HepG2 (cell line): ENCODE data around the gene BMP8A. TPM values are rescaled to one million over a fixed set of nuclear protein-coding genes. Genes with fewer than 3 reads are reported as not detected.

Source experiments
- ARID3A ChIP-seq: IDR thresholded peaks from 2 replicates; pipeline ENCODE4 v1.6.1; 2012; ENCODE audit warnings: low read depth, low read length, improper control_type of control experiment
- CREB1 ChIP-seq, 2 experiments: fragments of 450-650 bp in 1 of 2; IDR thresholded peaks; 2 replicates each; pipeline ENCODE4 v1.6.1; 2016 to 2017; ENCODE audit warnings: control low read depth in 1 of 2, mild to moderate bottlenecking in 1 of 2, missing compliant biosample characterization in 1 of 2, missing genetic modification characterization in 1 of 2
- DDIT3 ChIP-seq: sonication (generic); formaldehyde crosslinking; IDR thresholded peaks from 2 replicates; pipeline ENCODE4 v1.4.0; 2020; ENCODE audit warnings: mild to moderate bottlenecking, missing genetic modification reagents
- GATA4 ChIP-seq: sonication (generic); IDR thresholded peaks from 2 replicates; pipeline ENCODE4 v1.6.1; 2016; ENCODE audit warnings: antibody characterized with exemption, low read depth, borderline replicate concordance
- RERE ChIP-seq: IDR thresholded peaks from 2 replicates; pipeline ENCODE4 v1.6.1; 2016; ENCODE audit warnings: low read depth, missing genetic modification reagents, missing compliant biosample characterization
- SATB2 ChIP-seq: sonication (generic); formaldehyde crosslinking; IDR thresholded peaks from 2 replicates; pipeline ENCODE4 v1.5.0; 2020; ENCODE audit warnings: missing genetic modification reagents
- SCMH1 ChIP-seq: sonication (generic); formaldehyde crosslinking; IDR thresholded peaks from 2 replicates; pipeline ENCODE4 v1.9.0; 2021; ENCODE audit warnings: missing genetic modification reagents, mild to moderate bottlenecking, borderline replicate concordance
- TFDP2 ChIP-seq: sonication (generic); formaldehyde crosslinking; IDR thresholded peaks from 2 replicates; pipeline ENCODE4 v1.4.0; 2020; ENCODE audit warnings: missing genetic modification reagents
- TIGD3 ChIP-seq: sonication (generic); formaldehyde crosslinking; IDR thresholded peaks from 2 replicates; pipeline ENCODE4 v1.5.1; 2020; ENCODE audit warnings: mild to moderate bottlenecking, missing genetic modification reagents, borderline replicate concordance
- YEATS4 ChIP-seq: sonication (generic); formaldehyde crosslinking; IDR thresholded peaks from 2 replicates; pipeline ENCODE4 v1.4.0; 2020; ENCODE audit warnings: missing genetic modification reagents, borderline replicate concordance
- ZNF205 ChIP-seq: IDR thresholded peaks from 2 replicates; pipeline ENCODE4 v1.6.1; 2018; ENCODE audit warnings: missing biosample characterization, missing genetic modification reagents
- ZNF572 ChIP-seq: sonication (generic); formaldehyde crosslinking; IDR thresholded peaks from 2 replicates; pipeline ENCODE4 v1.5.1; 2020; ENCODE audit warnings: mild to moderate bottlenecking, missing genetic modification reagents
- ZSCAN12 ChIP-seq: sonication (generic); formaldehyde crosslinking; IDR thresholded peaks from 2 replicates; pipeline ENCODE4 v1.9.0; 2021; ENCODE audit warnings: mild to moderate bottlenecking, missing genetic modification reagents
- polyA plus RNA-seq, 8 experiments: library from polyadenylated mRNA; depleted of rRNA in 3 of 8; stranded (reverse) in 7 of 8; unstranded in 1 of 8; fragments of >200 nt; fragmentation: Illumina TruSeq in 4 of 8; extraction: Trizol in 4 of 8; gene quantifications; 2 replicates each; pipeline versions ENCODE4 v1.2.1 to v1.2.3, GENCODE V29; 2011 to 2016; ENCODE audit warnings: low read depth in 4 of 8, missing spikeins in 1 of 8, mixed read lengths in 1 of 8; ENCODE audit not compliant: insufficient read depth in 1 of 8
- total RNA-seq, 5 experiments: library from RNA; depleted of rRNA; stranded (reverse); fragments of >200 nt; fragmentation: Illumina TruSeq; extraction: Trizol; gene quantifications; 2 replicates each; pipeline ENCODE4 v1.2.3, GENCODE V29; 2016; ENCODE audit warnings: low read depth in 1 of 5

BMP8A gene
- total and polyA plus RNA-seq, 2 of the 13 experiments (the other 11 are each of a cell fraction or from before 2014, with no cell fraction given) = 0.05 TPM; not detected in 1

- TF ChIP-seq ARID3A (no peak), RERE (no peak), DDIT3 (no peak), ZNF572 (CRISPR knock-in tag) (no peak), ZNF205 (CRISPR knock-in tag) (no peak), ZSCAN12 (no peak), TFDP2 (no peak), GATA4 (no peak), TIGD3 (CRISPR knock-in tag) (no peak), YEATS4 (CRISPR knock-in tag) (no peak), CREB1 (IDR thresholded peaks at IDR 0.05) (no peak), CREB1 (CRISPR knock-in tag; IDR thresholded peaks at IDR 0.05) (no peak), SATB2 (no peak), SCMH1 (CRISPR knock-in tag) (no peak)
Measured at GRCh38 chr1:39567302-39567701, 75.9 kb downstream of the BMP8A start (continued).
